Activated T-cell treated with anti-CD3 and anti-CD28 coated beads for 1 hour (primary cell): Measurements from ENCODE around the gene PPARD.
"Not testable (repeated sequence)": the region's sequence is repeated elsewhere in the genome, so short reads cannot be mapped to it uniquely, and the experiment has no call there.

Experiments
- DNase-seq: peaks from one replicate; pipeline ENCODE4 v3.0.0-alpha.2; 2020; ENCODE audit warnings: low read depth

The PPARD gene

GRCh38 chr6:35381132-35381531 lies 38.8 kb downstream of the PPARD start:
- no peak for DNase-seq

GRCh38 chr6:35382015-35382414 lies 39.7 kb downstream of the PPARD start:
- no peak for DNase-seq

- DNase-seq, result no peak
These were observed 43.3 kb downstream of the PPARD start for GRCh38 chr6:35385457-35386202.

- no peak for DNase-seq
These were observed 44.6 kb downstream of the PPARD start for GRCh38 chr6:35386989-35387388.

GRCh38 chr6:35388030-35388429 lies 45.7 kb downstream of the PPARD start:
- DNase-seq, result no peak

- DNase-seq, result no peak
These were observed 46.5 kb downstream of the PPARD start for GRCh38 chr6:35388772-35389352.

GRCh38 chr6:35389386-35389785 lies 47.0 kb downstream of the PPARD start:
- DNase-seq, result not testable (repeated sequence)

- DNase-seq, result no peak
These were observed 49.0 kb downstream of the PPARD start for GRCh38 chr6:35391240-35391968.

- no peak for DNase-seq
These were observed 49.8 kb downstream of the PPARD start for GRCh38 chr6:35392111-35392702.

- no peak for DNase-seq
These were observed 50.7 kb downstream of the PPARD start for GRCh38 chr6:35392773-35393672.

GRCh38 chr6:35396991-35397390 lies 54.6 kb downstream of the PPARD start:
- no peak for DNase-seq

GRCh38 chr6:35397806-35398418 lies 55.6 kb downstream of the PPARD start:
- DNase-seq, result no peak

- DNase-seq, result no peak
These were observed 56.2 kb downstream of the PPARD start for GRCh38 chr6:35398526-35398925.

GRCh38 chr6:35400111-35400510 lies 57.8 kb downstream of the PPARD start:
- no peak for DNase-seq

GRCh38 chr6:35400901-35401311 lies 58.5 kb downstream of the PPARD start:
- DNase-seq, result no peak

GRCh38 chr6:35401514-35401913 lies 59.2 kb downstream of the PPARD start:
- no peak for DNase-seq

- no peak for DNase-seq
These were observed 59.9 kb downstream of the PPARD start for GRCh38 chr6:35402136-35402855.

GRCh38 chr6:35402856-35403191 lies 60.5 kb downstream of the PPARD start:
- no peak for DNase-seq

- DNase-seq, result no peak
These were observed 61.4 kb downstream of the PPARD start for GRCh38 chr6:35403544-35404442.
